Measurements from ENCODE around the gene AP2M1.
A peak's percentile ranks its signal among the peaks of the same experiment; 100 is the strongest.
"Not testable (repeated sequence)": the region's sequence is repeated elsewhere in the genome, so short reads cannot be mapped to it uniquely, and the experiment has no call there.

AP2M1 gene

DNA sequence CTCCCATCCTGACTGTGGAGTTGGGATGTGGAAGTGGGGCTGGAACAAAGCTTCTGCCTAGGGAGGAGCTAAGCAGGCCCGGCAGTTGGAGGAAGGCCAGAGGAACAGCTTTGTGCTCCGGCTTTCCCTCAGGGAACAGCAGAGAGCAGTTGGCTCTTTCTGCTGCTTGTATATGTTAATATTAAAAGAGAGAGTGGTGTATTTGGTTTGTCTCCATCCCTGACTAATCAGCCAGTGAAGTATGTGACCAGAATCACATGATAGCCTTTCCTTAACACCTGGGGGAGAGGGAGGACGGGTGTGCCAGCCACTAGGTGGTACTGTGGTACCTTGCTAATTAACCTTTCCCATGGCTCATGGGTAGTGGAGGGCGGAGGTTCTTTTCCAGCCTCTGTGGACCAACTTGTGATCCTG is 29.5 kb upstream of the AP2M1 start:
- TF ChIP-seq, protein P1, sequence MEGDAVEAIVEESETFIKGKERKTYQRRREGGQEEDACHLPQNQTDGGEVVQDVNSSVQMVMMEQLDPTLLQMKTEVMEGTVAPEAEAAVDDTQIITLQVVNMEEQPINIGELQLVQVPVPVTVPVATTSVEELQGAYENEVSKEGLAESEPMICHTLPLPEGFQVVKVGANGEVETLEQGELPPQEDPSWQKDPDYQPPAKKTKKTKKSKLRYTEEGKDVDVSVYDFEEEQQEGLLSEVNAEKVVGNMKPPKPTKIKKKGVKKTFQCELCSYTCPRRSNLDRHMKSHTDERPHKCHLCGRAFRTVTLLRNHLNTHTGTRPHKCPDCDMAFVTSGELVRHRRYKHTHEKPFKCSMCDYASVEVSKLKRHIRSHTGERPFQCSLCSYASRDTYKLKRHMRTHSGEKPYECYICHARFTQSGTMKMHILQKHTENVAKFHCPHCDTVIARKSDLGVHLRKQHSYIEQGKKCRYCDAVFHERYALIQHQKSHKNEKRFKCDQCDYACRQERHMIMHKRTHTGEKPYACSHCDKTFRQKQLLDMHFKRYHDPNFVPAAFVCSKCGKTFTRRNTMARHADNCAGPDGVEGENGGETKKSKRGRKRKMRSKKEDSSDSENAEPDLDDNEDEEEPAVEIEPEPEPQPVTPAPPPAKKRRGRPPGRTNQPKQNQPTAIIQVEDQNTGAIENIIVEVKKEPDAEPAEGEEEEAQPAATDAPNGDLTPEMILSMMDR (IDR thresholded peaks at IDR 0.05; ENCODE audit: extremely low read depth, insufficient read depth, missing control alignments), result peak; percentile 37
- in situ Hi-C loops (cut with MboI; ENCODE audit: low pct_unique_long_range_greater_than_20kb, low sequenced_read_pairs, unreplicated experiment), result no loop called here
- DNase-seq (ENCODE audit: low spot score), result no peak

DNA sequence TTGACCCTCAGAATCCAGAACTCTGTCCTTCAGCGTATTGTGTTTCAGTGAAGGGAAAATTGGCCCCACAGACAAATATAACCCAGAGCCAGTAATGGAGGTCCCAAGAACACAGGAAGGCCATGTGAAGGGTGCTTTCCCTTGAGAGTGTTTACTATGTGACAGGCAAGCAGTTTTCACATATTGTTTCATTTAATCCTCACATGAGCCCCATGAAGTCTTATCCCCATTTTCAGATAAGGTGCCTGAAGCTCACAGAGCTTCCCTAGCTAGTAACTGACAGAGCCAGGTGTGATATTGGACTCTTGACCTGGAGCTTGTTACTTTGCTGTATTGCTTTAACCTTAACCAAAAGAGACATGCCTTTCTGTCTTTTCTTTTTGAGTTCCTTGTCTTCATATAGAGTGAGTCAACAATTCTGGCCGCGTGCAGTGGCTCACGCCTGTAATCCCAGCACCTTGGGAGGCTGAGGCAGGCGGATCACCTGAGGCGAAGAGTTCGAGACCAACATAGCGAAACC is 28.8 kb upstream of the AP2M1 start:
- TF ChIP-seq, protein P1 (IDR thresholded peaks at IDR 0.05; ENCODE audit: extremely low read depth, insufficient read depth, missing control alignments), result no peak

DNA sequence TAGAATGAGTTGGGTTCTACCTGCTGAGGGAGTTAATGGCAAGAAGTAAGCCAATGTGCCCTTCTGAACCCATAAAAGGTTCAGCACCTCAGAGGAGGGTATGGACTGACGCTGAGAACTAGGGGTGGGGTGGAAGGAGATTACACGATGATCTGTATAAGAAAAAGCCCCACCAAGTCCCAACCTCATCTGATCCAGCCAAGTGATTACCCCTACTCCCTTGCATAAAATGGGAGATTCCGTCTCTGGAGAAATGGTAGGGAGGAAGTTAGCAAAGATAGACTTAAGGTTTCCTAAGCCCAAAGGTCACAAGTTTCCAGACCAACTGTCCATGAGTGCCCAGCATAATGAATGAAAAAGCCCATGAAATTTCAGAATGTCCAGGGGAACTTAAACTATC is 26.6 kb upstream of the AP2M1 start:
- no peak for DNase-seq (ENCODE audit: low spot score)
- TF ChIP-seq, protein P1 (IDR thresholded peaks at IDR 0.05; ENCODE audit: extremely low read depth, insufficient read depth, missing control alignments), result no peak
- in situ Hi-C loops (cut with MboI; ENCODE audit: low pct_unique_long_range_greater_than_20kb, low sequenced_read_pairs, unreplicated experiment), result no loop called here

More for the DNA sequence above, 28.8 kb upstream of the AP2M1 start:
- DNase-seq (ENCODE audit: low spot score), result no peak
- in situ Hi-C loops (cut with MboI; ENCODE audit: low pct_unique_long_range_greater_than_20kb, low sequenced_read_pairs, unreplicated experiment), result no loop called here

DNA sequence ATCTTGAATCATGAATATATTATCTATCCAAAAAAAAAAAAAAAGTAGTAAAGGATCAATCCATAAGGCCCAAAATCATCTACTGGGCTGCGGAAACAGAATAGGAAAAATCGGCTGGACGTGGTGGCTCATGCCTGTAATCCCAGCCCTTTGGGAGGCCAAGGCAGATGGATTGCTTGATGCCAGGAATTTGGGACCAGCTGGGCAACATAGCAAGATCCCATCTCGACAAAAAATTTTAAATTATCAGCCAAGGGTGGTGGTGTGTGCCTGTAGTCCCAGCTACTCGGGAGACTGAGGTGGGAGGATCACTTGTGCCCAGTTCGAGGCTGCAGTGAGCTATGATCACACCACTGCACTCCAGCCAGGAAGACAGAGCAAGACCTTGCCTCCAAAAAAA is 25.5 kb upstream of the AP2M1 start:
- TF ChIP-seq, protein P1 (IDR thresholded peaks at IDR 0.05; ENCODE audit: extremely low read depth, insufficient read depth, missing control alignments), result no peak
- in situ Hi-C loops (cut with MboI; ENCODE audit: low pct_unique_long_range_greater_than_20kb, low sequenced_read_pairs, unreplicated experiment), result no loop called here
- no peak for DNase-seq (ENCODE audit: low spot score)

DNA sequence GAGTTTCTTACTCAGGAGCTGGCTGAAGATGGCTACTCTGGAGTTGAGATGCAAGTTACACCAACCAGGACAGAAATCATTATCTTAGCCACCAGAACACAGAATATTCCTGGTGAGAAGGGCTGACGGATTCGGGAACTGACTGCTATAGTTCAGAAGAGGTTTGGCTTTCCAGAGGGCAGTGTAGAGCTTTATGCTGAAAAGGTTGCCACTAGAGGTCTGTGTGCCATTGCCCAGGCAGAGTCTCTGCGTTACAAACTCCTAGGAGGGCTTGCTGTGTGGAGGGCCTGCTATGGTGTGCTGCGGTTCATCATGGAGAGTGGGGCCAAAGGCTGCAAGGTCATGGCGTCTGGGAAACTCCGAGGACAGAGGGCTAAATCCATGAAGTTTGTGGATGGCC is 24.9 kb upstream of the AP2M1 start:
- in situ Hi-C loops (cut with MboI; ENCODE audit: low pct_unique_long_range_greater_than_20kb, low sequenced_read_pairs, unreplicated experiment); DNase-seq (ENCODE audit: low spot score): not testable (repeated sequence)

DNA sequence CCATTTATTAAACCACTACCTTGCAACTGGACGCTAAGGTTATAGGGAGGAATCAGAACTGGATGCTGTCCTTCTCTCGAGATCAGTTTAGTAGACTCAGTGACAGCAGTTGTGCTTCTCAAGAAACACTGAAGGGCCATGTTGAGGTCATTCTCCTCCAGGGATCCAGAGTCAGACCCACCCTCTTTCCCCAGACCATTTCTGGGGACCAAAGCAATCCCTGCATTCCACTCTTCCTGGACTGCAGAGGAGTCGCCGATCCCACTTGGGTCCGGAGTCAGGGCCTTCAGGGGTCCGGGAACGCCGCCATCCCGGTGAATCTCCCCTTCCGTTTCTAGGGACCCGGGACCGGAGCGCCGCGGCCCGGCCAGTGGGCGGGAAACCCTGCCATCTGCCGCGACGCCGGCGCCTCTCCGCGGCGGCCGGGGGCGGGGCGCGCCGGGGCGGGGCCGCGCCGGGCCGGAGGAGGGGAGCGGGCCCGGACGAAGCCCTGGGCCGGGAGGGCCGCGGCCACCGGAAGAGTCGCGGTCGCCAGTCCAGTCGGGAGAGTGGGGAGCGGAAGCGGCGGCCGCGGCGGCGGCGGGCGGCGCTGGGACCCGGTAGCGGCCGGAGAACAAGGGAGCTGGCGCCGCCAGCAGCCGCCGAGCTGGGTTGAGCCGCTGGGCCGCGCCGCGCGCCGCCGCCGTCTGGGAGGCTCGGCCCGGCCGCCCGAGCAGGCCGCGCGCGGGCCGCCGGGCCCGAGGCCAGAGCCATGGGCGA is 19.6 kb upstream of the AP2M1 start, which contains the start of gene DVL3:
TSS of gene DVL3 (plus strand) at position 493 of the 759 bp plus-strand sequence. CDS start at position 752, 259 bp downstream.
- DNase-seq (ENCODE audit: low spot score), result peak; percentile 93
- TF ChIP-seq, protein P1 (IDR thresholded peaks at IDR 0.05; ENCODE audit: extremely low read depth, insufficient read depth, missing control alignments), result no peak
- in situ Hi-C loops (cut with MboI; ENCODE audit: low pct_unique_long_range_greater_than_20kb, low sequenced_read_pairs, unreplicated experiment), result no loop called here
